ENCODE measurements around the gene SDK1. TPM values are rescaled to one million over a fixed set of nuclear protein-coding genes. Genes with fewer than 3 reads are reported as not detected.

SDK1 gene
- total RNA-seq, 1 experiment from 2014 or later: 9.3 TPM

- TF ChIP-seq NFYB (CRISPR knock-in tag; conservative IDR thresholded peaks at IDR 0.05; ENCODE audit: low read depth): no peak
- TF ChIP-seq IRF1 (CRISPR knock-in tag; IDR thresholded peaks at IDR 0.05): no peak
- no peak for TF ChIP-seq JAZF1 (CRISPR knock-in tag; IDR thresholded peaks at IDR 0.05)
- TF ChIP-seq SMAD4 (CRISPR knock-in tag; IDR thresholded peaks at IDR 0.05): no peak
- no peak for TF ChIP-seq STAT6 (CRISPR knock-in tag; conservative IDR thresholded peaks at IDR 0.05; ENCODE audit: low read depth)
- TF ChIP-seq NR1H2 (CRISPR knock-in tag; IDR thresholded peaks at IDR 0.05): no peak
- TF ChIP-seq, protein P1, sequence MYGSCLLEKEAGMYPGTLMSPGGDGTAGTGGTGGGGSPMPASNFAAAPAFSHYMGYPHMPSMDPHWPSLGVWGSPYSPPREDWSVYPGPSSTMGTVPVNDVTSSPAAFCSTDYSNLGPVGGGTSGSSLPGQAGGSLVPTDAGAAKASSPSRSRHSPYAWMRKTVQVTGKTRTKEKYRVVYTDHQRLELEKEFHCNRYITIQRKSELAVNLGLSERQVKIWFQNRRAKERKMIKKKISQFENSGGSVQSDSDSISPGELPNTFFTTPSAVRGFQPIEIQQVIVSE (CRISPR knock-in tag; IDR thresholded peaks at IDR 0.05; ENCODE audit: borderline replicate concordance): no peak
- TF ChIP-seq, protein P2, sequence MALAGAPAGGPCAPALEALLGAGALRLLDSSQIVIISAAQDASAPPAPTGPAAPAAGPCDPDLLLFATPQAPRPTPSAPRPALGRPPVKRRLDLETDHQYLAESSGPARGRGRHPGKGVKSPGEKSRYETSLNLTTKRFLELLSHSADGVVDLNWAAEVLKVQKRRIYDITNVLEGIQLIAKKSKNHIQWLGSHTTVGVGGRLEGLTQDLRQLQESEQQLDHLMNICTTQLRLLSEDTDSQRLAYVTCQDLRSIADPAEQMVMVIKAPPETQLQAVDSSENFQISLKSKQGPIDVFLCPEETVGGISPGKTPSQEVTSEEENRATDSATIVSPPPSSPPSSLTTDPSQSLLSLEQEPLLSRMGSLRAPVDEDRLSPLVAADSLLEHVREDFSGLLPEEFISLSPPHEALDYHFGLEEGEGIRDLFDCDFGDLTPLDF (CRISPR knock-in tag; IDR thresholded peaks at IDR 0.05): no peak
- no peak for TF ChIP-seq EMX1 (CRISPR knock-in tag; IDR thresholded peaks at IDR 0.05)
- no peak for TF ChIP-seq AFF4 (CRISPR knock-in tag; IDR thresholded peaks at IDR 0.05; ENCODE audit: borderline replicate concordance)
- TF ChIP-seq PRDM15 (CRISPR knock-in tag; IDR thresholded peaks at IDR 0.05): no peak
- TF ChIP-seq, protein P3, sequence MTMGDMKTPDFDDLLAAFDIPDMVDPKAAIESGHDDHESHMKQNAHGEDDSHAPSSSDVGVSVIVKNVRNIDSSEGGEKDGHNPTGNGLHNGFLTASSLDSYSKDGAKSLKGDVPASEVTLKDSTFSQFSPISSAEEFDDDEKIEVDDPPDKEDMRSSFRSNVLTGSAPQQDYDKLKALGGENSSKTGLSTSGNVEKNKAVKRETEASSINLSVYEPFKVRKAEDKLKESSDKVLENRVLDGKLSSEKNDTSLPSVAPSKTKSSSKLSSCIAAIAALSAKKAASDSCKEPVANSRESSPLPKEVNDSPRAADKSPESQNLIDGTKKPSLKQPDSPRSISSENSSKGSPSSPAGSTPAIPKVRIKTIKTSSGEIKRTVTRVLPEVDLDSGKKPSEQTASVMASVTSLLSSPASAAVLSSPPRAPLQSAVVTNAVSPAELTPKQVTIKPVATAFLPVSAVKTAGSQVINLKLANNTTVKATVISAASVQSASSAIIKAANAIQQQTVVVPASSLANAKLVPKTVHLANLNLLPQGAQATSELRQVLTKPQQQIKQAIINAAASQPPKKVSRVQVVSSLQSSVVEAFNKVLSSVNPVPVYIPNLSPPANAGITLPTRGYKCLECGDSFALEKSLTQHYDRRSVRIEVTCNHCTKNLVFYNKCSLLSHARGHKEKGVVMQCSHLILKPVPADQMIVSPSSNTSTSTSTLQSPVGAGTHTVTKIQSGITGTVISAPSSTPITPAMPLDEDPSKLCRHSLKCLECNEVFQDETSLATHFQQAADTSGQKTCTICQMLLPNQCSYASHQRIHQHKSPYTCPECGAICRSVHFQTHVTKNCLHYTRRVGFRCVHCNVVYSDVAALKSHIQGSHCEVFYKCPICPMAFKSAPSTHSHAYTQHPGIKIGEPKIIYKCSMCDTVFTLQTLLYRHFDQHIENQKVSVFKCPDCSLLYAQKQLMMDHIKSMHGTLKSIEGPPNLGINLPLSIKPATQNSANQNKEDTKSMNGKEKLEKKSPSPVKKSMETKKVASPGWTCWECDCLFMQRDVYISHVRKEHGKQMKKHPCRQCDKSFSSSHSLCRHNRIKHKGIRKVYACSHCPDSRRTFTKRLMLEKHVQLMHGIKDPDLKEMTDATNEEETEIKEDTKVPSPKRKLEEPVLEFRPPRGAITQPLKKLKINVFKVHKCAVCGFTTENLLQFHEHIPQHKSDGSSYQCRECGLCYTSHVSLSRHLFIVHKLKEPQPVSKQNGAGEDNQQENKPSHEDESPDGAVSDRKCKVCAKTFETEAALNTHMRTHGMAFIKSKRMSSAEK (CRISPR knock-in tag; IDR thresholded peaks at IDR 0.05; ENCODE audit: borderline replicate concordance): no peak
- no peak for TF ChIP-seq ZBTB21 (CRISPR knock-in tag; IDR thresholded peaks at IDR 0.05; ENCODE audit: borderline replicate concordance)
- Mint-ChIP-seq H3K36me3 (peaks cover 28% of the 10 kb centered on the region), H3K27ac (no peak overlapping the region), H3K9me3 (peaks cover 26% of the 10 kb centered on the region), H3K27me3 (ENCODE audit: low read depth) (no peaks in the 10 kb centered on the region; the same call in 1 of the 2 replicates), H3K4me3 (no peak overlapping the region), H3K4me1 (peaks cover 24% of the 10 kb centered on the region)
- ATAC-seq (peak; percentile 75), DNase-seq (ENCODE audit: low spot score) (no peak)
- ChIA-PET CTCF (interaction anchor here (1.1 kb wide), 1 partner anchor 20 kb away, joined by 3 read pairs; no protein-coding TSS in a partner anchor), POLR2A (no interaction called here)
Measured at GRCh38 chr7:4245866-4246470, 944.9 kb downstream of the SDK1 start.

Measured in WTC11 (cell line).